Measurements from ENCODE around the gene F2RL2. TPM values are rescaled to one million over a fixed set of nuclear protein-coding genes. Genes with fewer than 3 reads are reported as not detected.

Gene F2RL2, protein sequence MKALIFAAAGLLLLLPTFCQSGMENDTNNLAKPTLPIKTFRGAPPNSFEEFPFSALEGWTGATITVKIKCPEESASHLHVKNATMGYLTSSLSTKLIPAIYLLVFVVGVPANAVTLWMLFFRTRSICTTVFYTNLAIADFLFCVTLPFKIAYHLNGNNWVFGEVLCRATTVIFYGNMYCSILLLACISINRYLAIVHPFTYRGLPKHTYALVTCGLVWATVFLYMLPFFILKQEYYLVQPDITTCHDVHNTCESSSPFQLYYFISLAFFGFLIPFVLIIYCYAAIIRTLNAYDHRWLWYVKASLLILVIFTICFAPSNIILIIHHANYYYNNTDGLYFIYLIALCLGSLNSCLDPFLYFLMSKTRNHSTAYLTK
- 0.58 and 1.8 TPM in 2 replicates for total RNA-seq

GRCh38 chr5:76622973-76623596 is at the start of gene F2RL2:
F2RL2 (minus strand) TSS chr5:76623403; CDS start chr5:76623230, 173 bp downstream.

Other genes starting within 250 kb of the F2RL2 start
- 0.58 and 0.71 TPM in 2 replicates for gene IQGAP2, start 220.1 kb downstream of the F2RL2 start, total RNA-seq
- 25.1 and 33.1 TPM in 2 replicates for gene F2R, start 92.7 kb upstream of the F2RL2 start, total RNA-seq
- 23.6 and 28.8 TPM in 2 replicates for gene F2RL1, start 195.6 kb upstream of the F2RL2 start, total RNA-seq
- not detected in 2 replicates for gene S100Z, start 226.6 kb upstream of the F2RL2 start, total RNA-seq

Measured in myometrial cell (primary cell).